ENCODE measurements around the gene CFTR.

The CFTR gene

DNA sequence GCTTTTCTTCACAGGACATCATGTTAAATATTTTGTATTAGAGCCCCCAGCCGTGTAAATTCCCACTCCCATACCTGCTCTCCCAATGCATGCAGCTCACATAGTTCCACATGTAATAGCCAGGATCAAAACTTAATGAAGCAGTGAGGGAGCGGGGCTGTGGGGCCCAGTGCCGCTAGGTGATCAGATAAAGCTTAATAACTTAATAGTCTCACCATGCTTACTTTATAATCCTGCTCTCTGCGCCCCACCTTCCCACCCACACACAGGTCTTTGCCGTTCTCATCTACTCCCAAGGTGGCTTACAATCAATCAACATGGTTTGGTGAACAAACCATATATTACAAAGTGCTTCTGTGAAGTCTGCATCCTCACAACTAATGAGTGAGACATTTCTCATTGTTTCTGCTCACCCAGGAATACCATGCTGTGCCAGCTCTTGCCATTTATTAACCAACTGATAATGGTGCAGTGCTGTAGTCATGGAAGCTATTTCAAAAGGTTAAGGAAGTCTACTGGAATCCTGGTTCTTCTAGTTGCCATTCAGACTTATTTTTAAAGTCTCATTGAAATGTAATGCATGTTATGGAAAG, 237.0 kb downstream of the CFTR start:
- no peak for TF ChIP-seq CTCF (IDR thresholded peaks at IDR 0.05)

- no peak for TF ChIP-seq CTCF (IDR thresholded peaks at IDR 0.05)
These were observed 237.5 kb downstream of the CFTR start for GRCh38 chr7:117717357-117717756.
